Neural progenitor cell (in vitro differentiated cells): ENCODE measurements around the gene CACYBP. TPM values are rescaled to one million over a fixed set of nuclear protein-coding genes. Genes with fewer than 3 reads are reported as not detected.

Experiments
- DNase-seq: peaks from one replicate; pipeline ENCODE4 v3.0.0-alpha.2; 2016; ENCODE audit warnings: low spot score
- H2AFZ ChIP-seq: fragments of 200-600 bp; sonication (generic); replicated peaks from 2 replicates; pipeline ENCODE4 v1.6.1; 2016; ENCODE audit warnings: antibody characterized with exemption
- H3F3A ChIP-seq: fragments of 200-600 bp; sonication (generic); 2 replicates; pipeline ENCODE4 v1.6.1; 2016; ENCODE audit warnings: antibody characterized with exemption, low read depth
- H3K27ac ChIP-seq: fragments of 200-600 bp; sonication (generic); 2 replicates; pipeline ENCODE4 v1.5.1; 2016; ENCODE audit warnings: mild to moderate bottlenecking
- H3K27me3 ChIP-seq: fragments of 200-600 bp; sonication (generic); 2 replicates; pipeline ENCODE4 v1.6.1; 2016; ENCODE audit warnings: mild to moderate bottlenecking, moderate library complexity
- H3K36me3 ChIP-seq: fragments of 200-600 bp; sonication (generic); 2 replicates; pipeline ENCODE4 v1.5.1; 2016
- H3K4me1 ChIP-seq: fragments of 200-600 bp; sonication (generic); 2 replicates; pipeline ENCODE4 v1.6.1; 2016; ENCODE audit warnings: mixed run types
- H3K4me2 ChIP-seq: fragments of 200-600 bp; sonication (generic); 2 replicates; pipeline ENCODE4 v1.6.1; 2016
- H3K4me3 ChIP-seq: fragments of 200-600 bp; sonication (generic); 2 replicates; pipeline ENCODE4 v1.5.1; 2016
- H3K79me2 ChIP-seq: fragments of 200-600 bp; sonication (generic); 2 replicates; pipeline ENCODE4 v1.6.1; 2016; ENCODE audit warnings: low read depth
- H3K9ac ChIP-seq: fragments of 200-600 bp; sonication (generic); 2 replicates; pipeline ENCODE4 v1.6.1; 2016
- H3K9me3 ChIP-seq: fragments of 200-600 bp; sonication (generic); 2 replicates; pipeline ENCODE4 v1.5.1; 2016; ENCODE audit warnings: low read depth
- H4K20me1 ChIP-seq: fragments of 200-600 bp; sonication (generic); 2 replicates; pipeline ENCODE4 v1.6.1; 2016; ENCODE audit warnings: low read depth
- H3K27ac Mint-ChIP-seq: 3 replicates; pipeline ENCODE4 v1.8.0; 2021; ENCODE audit warnings: mixed read lengths
- H3K27me3 Mint-ChIP-seq: 2 replicates; pipeline ENCODE4 v1.8.0; 2022; ENCODE audit warnings: low read depth, mild to moderate bottlenecking, inconsistent platforms, moderate library complexity, mixed read lengths; ENCODE audit not compliant: insufficient read depth
- H3K36me3 Mint-ChIP-seq: 3 replicates; pipeline ENCODE4 v1.8.0; 2021; ENCODE audit warnings: mixed read lengths
- H3K4me1 Mint-ChIP-seq: 3 replicates; pipeline ENCODE4 v1.8.0; 2021; ENCODE audit warnings: mixed read lengths
- H3K4me3 Mint-ChIP-seq: 3 replicates; pipeline ENCODE4 v1.8.0; 2021; ENCODE audit warnings: mild to moderate bottlenecking, moderate library complexity, mixed read lengths
- H3K9me3 Mint-ChIP-seq: 3 replicates; pipeline ENCODE4 v1.8.0; 2020; ENCODE audit warnings: mixed read lengths
- EZH2 ChIP-seq: fragments of 200-600 bp; sonication (generic); IDR thresholded peaks from 2 replicates; pipeline ENCODE4 v1.6.1; 2017; ENCODE audit warnings: antibody characterized with exemption, mild to moderate bottlenecking, moderate library complexity
- EZH2phosphoT487 ChIP-seq: fragments of 200-600 bp; sonication (generic); IDR thresholded peaks from 2 replicates; pipeline ENCODE4 v1.6.1; 2017; ENCODE audit warnings: antibody characterized with exemption
- total RNA-seq: library from RNA; depleted of rRNA; stranded (reverse); fragments of >200 nt; gene quantifications from 2 replicates; pipeline ENCODE4 v1.2.3, GENCODE V29; 2015; ENCODE audit warnings: low replicate concordance
- TF ChIP-seq, protein P1 (sequence below): fragments of 200-600 bp; sonication (generic); IDR thresholded peaks from 2 replicates; pipeline ENCODE4 v1.5.1; 2017; ENCODE audit warnings: antibody characterized with exemption, mild to moderate bottlenecking

CACYBP gene
- total RNA-seq, 1 donor from 2014 or later: 166 TPM

DNA sequence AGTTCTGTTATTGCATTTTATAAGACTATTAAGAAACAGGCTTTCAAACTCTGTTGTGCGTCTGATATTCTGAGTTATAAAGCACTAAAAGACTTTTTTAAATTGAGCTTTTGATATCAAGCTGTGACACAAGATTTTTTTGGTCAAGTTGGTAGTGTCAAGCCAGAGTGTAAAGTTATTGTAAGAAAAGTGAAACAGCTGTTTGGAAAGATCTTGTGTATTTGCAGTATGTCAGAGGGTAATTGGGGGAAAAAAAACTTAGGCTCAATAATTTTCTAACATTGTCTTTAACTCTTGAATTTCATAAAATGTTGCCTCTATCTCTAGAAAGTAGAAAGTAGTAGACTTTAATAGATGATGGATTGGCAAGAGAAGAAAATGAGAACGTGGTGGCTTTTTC is 3.8 kb downstream of the CACYBP start:
- Histone ChIP-seq H3K4me2 (peak overlapping the region; percentile 3), H3K9ac (no peak overlapping the region), H3K36me3 (peaks cover 17% of the 10 kb centered on the region), H3K4me1 (peaks cover 17% of the 10 kb centered on the region), H3K27ac (no peak overlapping the region), H3K27me3 (no peaks in the 10 kb centered on the region), H3F3A (peaks cover 9% of the 10 kb centered on the region), H2AFZ (no peak overlapping the region), H4K20me1 (peaks cover 41% of the 10 kb centered on the region), H3K9me3 (no peaks in the 10 kb centered on the region), H3K79me2 (peaks cover 86% of the 10 kb centered on the region), H3K4me3 (no peak overlapping the region)
- DNase-seq: no peak
- no peaks in the 10 kb centered on the region for H3K9me3 Mint-ChIP-seq
- TF ChIP-seq EZH2phosphoT487: no peak
- no peak for TF ChIP-seq EZH2
- TF ChIP-seq, protein P1, sequence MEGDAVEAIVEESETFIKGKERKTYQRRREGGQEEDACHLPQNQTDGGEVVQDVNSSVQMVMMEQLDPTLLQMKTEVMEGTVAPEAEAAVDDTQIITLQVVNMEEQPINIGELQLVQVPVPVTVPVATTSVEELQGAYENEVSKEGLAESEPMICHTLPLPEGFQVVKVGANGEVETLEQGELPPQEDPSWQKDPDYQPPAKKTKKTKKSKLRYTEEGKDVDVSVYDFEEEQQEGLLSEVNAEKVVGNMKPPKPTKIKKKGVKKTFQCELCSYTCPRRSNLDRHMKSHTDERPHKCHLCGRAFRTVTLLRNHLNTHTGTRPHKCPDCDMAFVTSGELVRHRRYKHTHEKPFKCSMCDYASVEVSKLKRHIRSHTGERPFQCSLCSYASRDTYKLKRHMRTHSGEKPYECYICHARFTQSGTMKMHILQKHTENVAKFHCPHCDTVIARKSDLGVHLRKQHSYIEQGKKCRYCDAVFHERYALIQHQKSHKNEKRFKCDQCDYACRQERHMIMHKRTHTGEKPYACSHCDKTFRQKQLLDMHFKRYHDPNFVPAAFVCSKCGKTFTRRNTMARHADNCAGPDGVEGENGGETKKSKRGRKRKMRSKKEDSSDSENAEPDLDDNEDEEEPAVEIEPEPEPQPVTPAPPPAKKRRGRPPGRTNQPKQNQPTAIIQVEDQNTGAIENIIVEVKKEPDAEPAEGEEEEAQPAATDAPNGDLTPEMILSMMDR: no peak
- H3K27me3 Mint-ChIP-seq: no peaks in the 10 kb centered on the region
- H3K4me1 Mint-ChIP-seq: peaks cover 25% of the 10 kb centered on the region
- H3K36me3 Mint-ChIP-seq: peaks cover 18% of the 10 kb centered on the region
- no peak overlapping the region for H3K27ac Mint-ChIP-seq
- no peak overlapping the region for H3K4me3 Mint-ChIP-seq

GRCh38 chr1:175005085-175005783 is 5.5 kb downstream of the CACYBP start:
- no peak overlapping the region for H3K4me3 ChIP-seq
- peaks cover 41% of the 10 kb centered on the region for H4K20me1 ChIP-seq
- Mint-ChIP-seq H3K27ac (no peak overlapping the region), H3K9me3 (no peaks in the 10 kb centered on the region), H3K4me1 (peaks cover 25% of the 10 kb centered on the region), H3K27me3 (no peaks in the 10 kb centered on the region), H3K4me3 (no peak overlapping the region), H3K36me3 (peaks cover 22% of the 10 kb centered on the region)
- no peak overlapping the region for H2AFZ ChIP-seq
- no peak overlapping the region for H3K9ac ChIP-seq
- TF ChIP-seq EZH2phosphoT487 (no peak), EZH2 (no peak)
- TF ChIP-seq, protein P1: no peak
- H3F3A ChIP-seq: no peaks in the 10 kb centered on the region
- H3K4me2 ChIP-seq: no peak overlapping the region
- no peaks in the 10 kb centered on the region for H3K9me3 ChIP-seq
- DNase-seq: no peak
- peaks cover 91% of the 10 kb centered on the region for H3K79me2 ChIP-seq
- H3K4me1 ChIP-seq: peaks cover 17% of the 10 kb centered on the region
- H3K27ac ChIP-seq: no peak overlapping the region
- no peaks in the 10 kb centered on the region for H3K27me3 ChIP-seq
- H3K36me3 ChIP-seq: peaks cover 28% of the 10 kb centered on the region

- H3K36me3 Mint-ChIP-seq: peaks cover 31% of the 10 kb centered on the region
- Histone ChIP-seq H3K9ac (no peak overlapping the region), H3K27ac (no peak overlapping the region), H3K9me3 (no peaks in the 10 kb centered on the region), H3F3A (peaks cover 31% of the 10 kb centered on the region), H3K36me3 (peaks cover 46% of the 10 kb centered on the region), H3K4me1 (no peaks in the 10 kb centered on the region), H4K20me1 (peaks cover 15% of the 10 kb centered on the region), H3K27me3 (no peaks in the 10 kb centered on the region), H2AFZ (no peak overlapping the region), H3K79me2 (peaks cover 50% of the 10 kb centered on the region), H3K4me2 (no peak overlapping the region), H3K4me3 (no peak overlapping the region)
- H3K9me3 Mint-ChIP-seq: no peaks in the 10 kb centered on the region
- no peak for TF ChIP-seq EZH2
- TF ChIP-seq, protein P1: no peak
- no peak for TF ChIP-seq EZH2phosphoT487
- H3K27me3 Mint-ChIP-seq: peaks cover 2% of the 10 kb centered on the region
- no peak for DNase-seq
- no peak overlapping the region for H3K27ac Mint-ChIP-seq
- no peak overlapping the region for H3K4me3 Mint-ChIP-seq
- H3K4me1 Mint-ChIP-seq: no peaks in the 10 kb centered on the region
Measured at GRCh38 chr1:175009532-175009931, 9.8 kb downstream of the CACYBP start.
